Neural cell (in vitro differentiated cells): ENCODE measurements around the gene TM7SF2. TPM values are rescaled to one million over a fixed set of nuclear protein-coding genes. Genes with fewer than 3 reads are reported as not detected.

Source experiments
- H2AFZ ChIP-seq: fragments of 200-600, 300-800 bp; sonication (generic), shearing (Covaris generic); 2 replicates; pipeline ENCODE4 v1.6.0; 2014; ENCODE audit warnings: low read depth, mild to moderate bottlenecking, antibody characterized with exemption, low read length, moderate library complexity
- H3F3A ChIP-seq: fragments of 200-600 bp; shearing (Covaris generic); 2 replicates; pipeline ENCODE4 v1.6.1; 2016; ENCODE audit warnings: mild to moderate bottlenecking, moderate library complexity, mixed read lengths, antibody characterized with exemption, low read length; ENCODE audit not compliant: insufficient read depth, poor library complexity, severe bottlenecking
- H3K27ac ChIP-seq: fragments of 200-600, 300-800 bp; sonication (generic), shearing (Covaris generic); 2 replicates; pipeline ENCODE4 v1.5.1; 2014; ENCODE audit warnings: mild to moderate bottlenecking, low read length, moderate library complexity
- H3K27me3 ChIP-seq: fragments of 300-800, 200-600 bp; sonication (generic), shearing (Covaris generic); 2 replicates; pipeline ENCODE4 v1.6.0; 2014; ENCODE audit warnings: mild to moderate bottlenecking, low read depth, low read length, moderate library complexity; ENCODE audit not compliant: insufficient read depth
- H3K36me3 ChIP-seq: fragments of 300-800, 200-600 bp; sonication (generic), shearing (Covaris generic); 2 replicates; pipeline ENCODE4 v1.5.1; 2014; ENCODE audit warnings: mild to moderate bottlenecking, antibody characterized with exemption, low read length, moderate library complexity; ENCODE audit not compliant: insufficient read depth
- H3K4me2 ChIP-seq: fragments of 300-800, 200-600 bp; sonication (generic), shearing (Covaris generic); 2 replicates; pipeline ENCODE4 v1.6.0; 2014; ENCODE audit warnings: mild to moderate bottlenecking, low read length
- H3K4me3 ChIP-seq: fragments of 300-800, 200-600 bp; sonication (generic), shearing (Covaris generic); 2 replicates; pipeline ENCODE4 v1.5.1; 2014; ENCODE audit warnings: mild to moderate bottlenecking, low read length, moderate library complexity
- H3K79me2 ChIP-seq: fragments of 200-600 bp; shearing (Covaris generic); replicated peaks from 2 replicates; pipeline ENCODE4 v1.6.0; 2014; ENCODE audit warnings: mild to moderate bottlenecking, low read length, moderate library complexity; ENCODE audit not compliant: insufficient read depth
- H3K9ac ChIP-seq: fragments of 300-800, 200-600 bp; sonication (generic), shearing (Covaris generic); 2 replicates; pipeline ENCODE4 v1.6.1; 2016; ENCODE audit warnings: mild to moderate bottlenecking, low read length, mixed read lengths
- H3K9me2 ChIP-seq: fragments of 200-600 bp; shearing (Covaris generic); 2 replicates; pipeline ENCODE4 v1.6.1; 2016; ENCODE audit warnings: mild to moderate bottlenecking, low read length, mixed read lengths; ENCODE audit not compliant: insufficient read depth
- H3K9me3 ChIP-seq: fragments of 200-600, 300-800 bp; sonication (generic), shearing (Covaris generic); 2 replicates; pipeline ENCODE4 v1.6.1; 2016; ENCODE audit warnings: mild to moderate bottlenecking, mixed run types, low read length, moderate library complexity, mixed read lengths
- H4K20me1 ChIP-seq: fragments of 200-600 bp; shearing (Covaris generic); 2 replicates; pipeline ENCODE4 v1.6.1; 2016; ENCODE audit warnings: mild to moderate bottlenecking, mixed run types; ENCODE audit not compliant: insufficient read depth
- EP300 ChIP-seq: fragments of 450-650 bp; conservative IDR thresholded peaks from 2 replicates; pipeline ENCODE4 v1.6.1; 2014; ENCODE audit warnings: antibody characterized with exemption, mild to moderate bottlenecking, moderate library complexity; ENCODE audit not compliant: poor library complexity, severe bottlenecking
- EZH2 ChIP-seq: fragments of 200-600, 300-800 bp; shearing (Covaris generic), sonication (generic); IDR thresholded peaks from 2 replicates; pipeline ENCODE4 v1.6.1; 2014; ENCODE audit warnings: antibody characterized with exemption, low read length, borderline replicate concordance, mild to moderate bottlenecking; ENCODE audit not compliant: insufficient read depth, poor library complexity, severe bottlenecking
- MXI1 ChIP-seq: fragments of 450-650 bp; conservative IDR thresholded peaks from 2 replicates; pipeline ENCODE4 v1.6.1; 2014; ENCODE audit warnings: antibody characterized with exemption, mild to moderate bottlenecking; ENCODE audit not compliant: poor library complexity, severe bottlenecking
- POLR2AphosphoS5 ChIP-seq: IDR thresholded peaks from 2 replicates; pipeline ENCODE4 v1.6.1; 2012
- RAD21 ChIP-seq: fragments of 450-650 bp; conservative IDR thresholded peaks from 2 replicates; pipeline ENCODE4 v1.6.1; 2014; ENCODE audit warnings: antibody characterized with exemption, mild to moderate bottlenecking, moderate library complexity
- SMC3 ChIP-seq: fragments of 450-650 bp; conservative IDR thresholded peaks from 2 replicates; pipeline ENCODE4 v1.6.1; 2014; ENCODE audit warnings: antibody characterized with exemption, mild to moderate bottlenecking, moderate library complexity; ENCODE audit not compliant: poor library complexity
- TAF1 ChIP-seq: IDR thresholded peaks from 2 replicates; pipeline ENCODE4 v1.6.1; 2012; ENCODE audit warnings: low read depth
- polyA plus RNA-seq: library from polyadenylated mRNA; depleted of rRNA; stranded (reverse); fragments of >200 nt; gene quantifications from 2 replicates; pipeline ENCODE4 v1.2.3, GENCODE V29; 2014
- TF ChIP-seq, protein P1 (sequence below): IDR thresholded peaks from 2 replicates; pipeline ENCODE4 v1.6.1; 2012; ENCODE audit warnings: borderline replicate concordance
- TF ChIP-seq, protein P2 (sequence below): fragments of 450-650 bp; IDR thresholded peaks from 2 replicates; pipeline ENCODE4 v1.5.1; 2014; ENCODE audit warnings: antibody characterized with exemption, mild to moderate bottlenecking, moderate library complexity; ENCODE audit not compliant: poor library complexity, severe bottlenecking

The TM7SF2 gene
- polyA plus RNA-seq, 1 donor from 2014 or later = 78.4 TPM

DNA sequence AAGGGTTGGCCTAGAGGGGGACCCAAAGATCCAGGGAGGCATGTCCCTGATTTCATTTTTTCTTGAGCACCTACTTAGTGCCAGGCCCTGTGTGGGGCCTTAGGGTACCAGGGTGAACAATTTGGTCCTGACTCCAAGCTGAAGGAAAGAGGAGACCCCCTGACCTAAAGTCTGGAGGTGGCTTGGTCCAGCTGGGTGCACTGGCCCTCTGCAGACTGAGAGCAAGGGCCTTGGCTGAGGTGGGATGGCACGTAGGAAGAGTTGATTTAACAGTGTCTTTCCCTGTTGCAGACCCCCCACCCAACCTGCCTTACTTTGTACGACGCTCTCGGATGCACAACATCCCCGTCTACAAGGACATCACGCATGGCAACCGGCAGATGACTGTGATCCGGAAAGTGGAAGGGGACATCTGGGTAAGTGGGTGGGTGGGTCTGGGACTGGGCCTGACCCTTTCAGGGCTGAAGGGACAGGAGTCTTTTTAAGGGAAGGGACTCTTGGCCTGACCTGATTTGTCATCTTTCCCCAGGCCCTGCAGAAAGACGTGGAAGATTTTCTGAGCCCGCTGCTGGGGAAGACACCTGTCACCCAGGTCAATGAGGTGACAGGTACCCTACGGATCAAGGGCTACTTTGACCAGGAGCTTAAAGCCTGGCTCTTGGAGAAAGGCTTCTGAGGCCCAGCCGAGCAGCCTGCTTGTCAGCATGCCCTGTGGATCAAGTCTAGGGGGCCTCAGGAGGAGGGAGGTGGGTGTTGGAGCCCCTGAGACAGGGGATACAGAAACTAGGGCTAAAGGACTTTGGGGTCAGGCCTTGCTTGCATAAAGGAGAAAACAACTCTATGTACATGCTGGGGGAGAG, 13.8 kb downstream of the TM7SF2 start:
- Histone ChIP-seq H3K9me3 (no peaks in the 10 kb centered on the region), H3K9ac (no peak overlapping the region), H3K27ac (no peak overlapping the region), H3K27me3 (no peaks in the 10 kb centered on the region), H3F3A (no peaks in the 10 kb centered on the region), H3K36me3 (peaks cover 8% of the 10 kb centered on the region), H3K4me2 (no peak overlapping the region), H3K79me2 (peaks cover 28% of the 10 kb centered on the region), H3K9me2 (no peaks in the 10 kb centered on the region), H2AFZ (no peak overlapping the region), H3K4me3 (no peak overlapping the region), H4K20me1 (no peaks in the 10 kb centered on the region)
- TF ChIP-seq, protein P1, sequence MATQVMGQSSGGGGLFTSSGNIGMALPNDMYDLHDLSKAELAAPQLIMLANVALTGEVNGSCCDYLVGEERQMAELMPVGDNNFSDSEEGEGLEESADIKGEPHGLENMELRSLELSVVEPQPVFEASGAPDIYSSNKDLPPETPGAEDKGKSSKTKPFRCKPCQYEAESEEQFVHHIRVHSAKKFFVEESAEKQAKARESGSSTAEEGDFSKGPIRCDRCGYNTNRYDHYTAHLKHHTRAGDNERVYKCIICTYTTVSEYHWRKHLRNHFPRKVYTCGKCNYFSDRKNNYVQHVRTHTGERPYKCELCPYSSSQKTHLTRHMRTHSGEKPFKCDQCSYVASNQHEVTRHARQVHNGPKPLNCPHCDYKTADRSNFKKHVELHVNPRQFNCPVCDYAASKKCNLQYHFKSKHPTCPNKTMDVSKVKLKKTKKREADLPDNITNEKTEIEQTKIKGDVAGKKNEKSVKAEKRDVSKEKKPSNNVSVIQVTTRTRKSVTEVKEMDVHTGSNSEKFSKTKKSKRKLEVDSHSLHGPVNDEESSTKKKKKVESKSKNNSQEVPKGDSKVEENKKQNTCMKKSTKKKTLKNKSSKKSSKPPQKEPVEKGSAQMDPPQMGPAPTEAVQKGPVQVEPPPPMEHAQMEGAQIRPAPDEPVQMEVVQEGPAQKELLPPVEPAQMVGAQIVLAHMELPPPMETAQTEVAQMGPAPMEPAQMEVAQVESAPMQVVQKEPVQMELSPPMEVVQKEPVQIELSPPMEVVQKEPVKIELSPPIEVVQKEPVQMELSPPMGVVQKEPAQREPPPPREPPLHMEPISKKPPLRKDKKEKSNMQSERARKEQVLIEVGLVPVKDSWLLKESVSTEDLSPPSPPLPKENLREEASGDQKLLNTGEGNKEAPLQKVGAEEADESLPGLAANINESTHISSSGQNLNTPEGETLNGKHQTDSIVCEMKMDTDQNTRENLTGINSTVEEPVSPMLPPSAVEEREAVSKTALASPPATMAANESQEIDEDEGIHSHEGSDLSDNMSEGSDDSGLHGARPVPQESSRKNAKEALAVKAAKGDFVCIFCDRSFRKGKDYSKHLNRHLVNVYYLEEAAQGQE = no peak
- TF ChIP-seq MXI1 = no peak
- no peak for TF ChIP-seq EZH2
- no peak for TF ChIP-seq EP300
- TF ChIP-seq POLR2AphosphoS5 = no peak
- TF ChIP-seq, protein P2, sequence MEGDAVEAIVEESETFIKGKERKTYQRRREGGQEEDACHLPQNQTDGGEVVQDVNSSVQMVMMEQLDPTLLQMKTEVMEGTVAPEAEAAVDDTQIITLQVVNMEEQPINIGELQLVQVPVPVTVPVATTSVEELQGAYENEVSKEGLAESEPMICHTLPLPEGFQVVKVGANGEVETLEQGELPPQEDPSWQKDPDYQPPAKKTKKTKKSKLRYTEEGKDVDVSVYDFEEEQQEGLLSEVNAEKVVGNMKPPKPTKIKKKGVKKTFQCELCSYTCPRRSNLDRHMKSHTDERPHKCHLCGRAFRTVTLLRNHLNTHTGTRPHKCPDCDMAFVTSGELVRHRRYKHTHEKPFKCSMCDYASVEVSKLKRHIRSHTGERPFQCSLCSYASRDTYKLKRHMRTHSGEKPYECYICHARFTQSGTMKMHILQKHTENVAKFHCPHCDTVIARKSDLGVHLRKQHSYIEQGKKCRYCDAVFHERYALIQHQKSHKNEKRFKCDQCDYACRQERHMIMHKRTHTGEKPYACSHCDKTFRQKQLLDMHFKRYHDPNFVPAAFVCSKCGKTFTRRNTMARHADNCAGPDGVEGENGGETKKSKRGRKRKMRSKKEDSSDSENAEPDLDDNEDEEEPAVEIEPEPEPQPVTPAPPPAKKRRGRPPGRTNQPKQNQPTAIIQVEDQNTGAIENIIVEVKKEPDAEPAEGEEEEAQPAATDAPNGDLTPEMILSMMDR = no peak
- TF ChIP-seq SMC3 = no peak

DNA sequence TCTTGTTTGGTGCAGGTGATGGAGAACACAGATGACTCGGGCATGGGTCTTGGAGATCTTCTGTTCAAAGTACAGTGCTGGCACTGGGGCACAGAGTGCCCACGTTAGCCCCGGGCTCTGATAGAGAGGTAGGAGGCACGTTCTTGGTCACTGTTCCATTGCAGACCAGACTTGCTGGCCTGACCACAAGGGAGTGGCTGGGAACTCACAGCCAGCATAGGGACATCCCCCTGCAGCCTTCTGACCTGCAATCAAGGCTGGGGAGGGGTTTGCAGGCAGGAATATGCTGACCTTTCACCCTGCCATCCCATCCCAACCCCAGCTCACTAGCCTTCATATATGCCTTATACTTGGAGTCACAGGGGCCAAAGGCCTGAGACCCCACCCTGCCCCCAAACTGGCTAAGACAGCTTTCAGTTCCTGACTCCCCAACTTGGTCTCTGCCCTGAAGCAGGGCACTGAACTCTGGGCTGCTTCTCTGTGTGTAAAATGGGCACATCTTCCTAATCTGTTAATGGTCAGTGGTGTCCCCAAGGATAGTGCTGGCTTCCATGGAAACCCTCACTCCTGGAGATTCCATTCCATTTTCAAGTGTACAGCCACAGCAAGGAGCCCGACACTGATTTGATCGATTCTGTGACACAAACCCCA, 15.1 kb downstream of the TM7SF2 start:
- H3K36me3 ChIP-seq = no peaks in the 10 kb centered on the region
- H4K20me1 ChIP-seq = no peaks in the 10 kb centered on the region
- H3K27me3 ChIP-seq = no peaks in the 10 kb centered on the region
- H3K4me3 ChIP-seq = no peak overlapping the region
- no peaks in the 10 kb centered on the region for H3K9me3 ChIP-seq
- no peak overlapping the region for H3K4me2 ChIP-seq
- no peak overlapping the region for H3K27ac ChIP-seq
- H3K9me2 ChIP-seq = no peaks in the 10 kb centered on the region
- no peaks in the 10 kb centered on the region for H3F3A ChIP-seq
- H2AFZ ChIP-seq = no peak overlapping the region
- H3K9ac ChIP-seq = no peak overlapping the region
- no peak for TF ChIP-seq MXI1
- TF ChIP-seq, protein P1 = no peak
- no peak for TF ChIP-seq POLR2AphosphoS5
- TF ChIP-seq EZH2 = no peak
- no peak for TF ChIP-seq RAD21
- TF ChIP-seq, protein P2 = no peak
- no peak for TF ChIP-seq SMC3
- TF ChIP-seq TAF1 = no peak
- peaks cover 18% of the 10 kb centered on the region for H3K79me2 ChIP-seq
